Coronary artery (tissue), 2 donors: ENCODE measurements around the gene CCDC187.

Source experiments
- DNase-seq: peaks from one replicate; pipeline ENCODE4 v3.0.0-alpha.2; 2017; ENCODE audit warnings: low spot score
- H3K27ac ChIP-seq, 2 donors: fragments of 200-600 bp; sonication (generic); one replicate each; pipeline ENCODE4 v1.5.1; 2016 to 2019
- H3K4me3 ChIP-seq: fragments of 200-600 bp; sonication (generic); 2 replicates; pipeline ENCODE4 v1.5.1; 2016; ENCODE audit warnings: mild to moderate bottlenecking, moderate library complexity
- CTCF ChIP-seq: fragments of 200-600 bp; sonication (generic); IDR thresholded peaks from one replicate; pipeline ENCODE4 v1.5.1; 2019; ENCODE audit warnings: antibody characterized with exemption

Gene CCDC187

GRCh38 chr9:136286987-136287379, 16.9 kb downstream of the CCDC187 start:
- DNase-seq = no peak
- H3K4me3 ChIP-seq = no peak overlapping the region
- no peak overlapping the region for H3K27ac ChIP-seq
- no peak for TF ChIP-seq CTCF

GRCh38 chr9:136286359-136286986, 17.4 kb downstream of the CCDC187 start:
- no peak for TF ChIP-seq CTCF
- no peak for DNase-seq
- H3K4me3 ChIP-seq = no peak overlapping the region
- no peak overlapping the region for H3K27ac ChIP-seq

DNA sequence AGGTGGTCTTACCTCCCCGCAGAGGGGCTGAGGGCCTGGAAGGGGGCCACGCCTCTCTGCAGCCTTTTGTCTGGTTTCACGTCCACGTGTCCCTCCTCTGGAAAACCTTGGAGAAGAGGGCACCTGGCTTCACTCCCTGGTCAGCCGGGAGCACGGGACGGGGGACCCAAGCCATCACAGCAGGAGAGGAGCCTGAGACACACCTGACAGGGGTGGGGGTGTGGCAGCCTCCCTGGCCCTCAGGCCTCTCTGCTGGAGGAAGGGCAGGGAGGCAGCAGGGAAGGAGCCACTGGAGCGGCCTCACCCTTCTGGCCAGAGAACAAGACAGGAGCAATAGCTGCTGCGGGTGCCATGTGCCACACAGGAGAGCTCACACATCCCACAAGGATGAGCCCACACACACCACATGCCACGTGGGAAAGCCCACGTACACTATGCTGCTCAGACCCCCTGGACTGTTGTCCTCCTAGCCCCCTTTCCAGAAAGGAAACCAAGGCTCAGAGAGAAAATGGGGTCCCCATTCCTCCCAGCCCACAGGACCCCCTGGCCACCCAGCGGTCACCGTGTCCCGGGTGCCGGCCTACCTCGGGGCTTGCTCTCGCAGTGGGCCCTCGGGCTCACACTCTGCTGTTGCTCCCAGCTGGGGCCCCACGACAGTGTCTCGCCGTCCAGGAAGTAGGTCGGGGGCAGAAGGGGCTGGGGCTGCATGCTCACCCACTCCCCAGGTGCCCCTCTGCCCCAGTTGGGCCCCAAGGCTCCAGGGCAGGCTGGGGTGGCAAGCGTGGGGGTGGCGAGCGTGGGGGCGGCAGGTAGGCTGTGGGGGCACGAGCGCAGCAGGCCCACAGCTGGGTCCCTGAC, 18.2 kb downstream of the CCDC187 start:
- no peak for DNase-seq
- Histone ChIP-seq H3K27ac (no peak overlapping the region), H3K4me3 (no peak overlapping the region)
- no peak for TF ChIP-seq CTCF

- no peak overlapping the region for H3K27ac ChIP-seq
- no peak for TF ChIP-seq CTCF
- no peak overlapping the region for H3K4me3 ChIP-seq
- DNase-seq = no peak
Observed at GRCh38 chr9:136284951-136285350, 18.9 kb downstream of the CCDC187 start.

DNA sequence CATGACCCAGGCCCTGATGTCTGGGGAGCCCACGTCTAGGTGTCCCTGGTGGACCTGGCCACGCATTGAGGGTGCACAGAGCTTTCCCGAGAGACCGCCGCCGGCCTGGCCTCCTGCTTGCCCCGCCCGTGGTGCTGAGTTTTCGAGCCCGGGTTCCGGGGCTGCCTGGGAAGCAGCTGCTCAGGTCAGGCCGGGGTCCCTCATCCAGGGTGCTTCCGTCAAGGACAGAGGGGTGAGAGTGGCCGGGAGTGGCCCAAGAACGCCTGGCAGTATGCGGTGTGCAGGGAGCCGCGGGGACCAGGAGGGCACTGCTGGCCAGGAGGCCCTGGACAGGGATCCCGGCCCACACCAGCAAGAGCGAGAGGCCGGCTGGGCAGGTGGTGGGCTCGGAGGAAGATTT, 19.6 kb downstream of the CCDC187 start:
- TF ChIP-seq CTCF = no peak
- no peak overlapping the region for H3K4me3 ChIP-seq
- no peak overlapping the region for H3K27ac ChIP-seq
- no peak for DNase-seq

- H3K27ac ChIP-seq = peak overlapping the region; percentile 57 to 58
- peak overlapping the region; percentile 66 for H3K4me3 ChIP-seq
- TF ChIP-seq CTCF = peak; percentile 78
- DNase-seq = peak; percentile 85
Observed at GRCh38 chr9:136283291-136284235, 20.3 kb downstream of the CCDC187 start.
